RWPE2 (cell line): ENCODE data around the gene ARHGAP10.

Source experiments
- ATAC-seq: fragments of 200-7000 bp; cut with Tn5 transposase; 3 replicates; pipeline ENCODE4 v1.9.1; 2021; ENCODE audit warnings: low read depth
- DNase-seq: peaks from one replicate; pipeline ENCODE4 v3.0.0-alpha.2; 2020; ENCODE audit warnings: low spot score
- H3K27ac ChIP-seq: fragments of 450-650 bp; 2 replicates; pipeline ENCODE4 v1.5.1; 2017; ENCODE audit warnings: mild to moderate bottlenecking; ENCODE audit not compliant: poor library complexity, severe bottlenecking
- H3K27me3 ChIP-seq: fragments of 250-450 bp; sonication (Bioruptor Pico); 2 replicates; pipeline ENCODE4 v1.5.1; 2021; ENCODE audit warnings: mild to moderate bottlenecking, moderate library complexity; ENCODE audit not compliant: insufficient read depth, poor library complexity, severe bottlenecking
- H3K36me3 ChIP-seq: fragments of 250-450 bp; sonication (Bioruptor Pico); 2 replicates; pipeline ENCODE4 v1.5.1; 2020; ENCODE audit warnings: low read depth, mild to moderate bottlenecking, moderate library complexity
- H3K4me1 ChIP-seq: fragments of 250-450 bp; sonication (Bioruptor Pico); 2 replicates; pipeline ENCODE4 v1.5.1; 2021; ENCODE audit warnings: mild to moderate bottlenecking, moderate library complexity; ENCODE audit not compliant: insufficient read depth, poor library complexity, severe bottlenecking
- H3K4me3 ChIP-seq: fragments of 250-450 bp; sonication (Bioruptor Pico); 2 replicates; pipeline ENCODE4 v1.5.1; 2021; ENCODE audit warnings: mild to moderate bottlenecking, moderate library complexity; ENCODE audit not compliant: severe bottlenecking
- H3K9me3 ChIP-seq: fragments of 250-450 bp; sonication (Bioruptor Pico); 2 replicates; pipeline ENCODE4 v1.5.1; 2021; ENCODE audit warnings: mild to moderate bottlenecking, moderate library complexity; ENCODE audit not compliant: severe bottlenecking
- TF ChIP-seq, protein P1 (sequence below): fragments of 450-650 bp; IDR thresholded peaks from one replicate; pipeline ENCODE4 v1.5.1; 2017; ENCODE audit warnings: mild to moderate bottlenecking, moderate library complexity; ENCODE audit not compliant: poor library complexity, severe bottlenecking

ARHGAP10 gene

GRCh38 chr4:147732518-147733235 is 789 bp downstream of the ARHGAP10 start:
- ATAC-seq (peak; percentile 40), DNase-seq (no peak)
- TF ChIP-seq, protein P1, sequence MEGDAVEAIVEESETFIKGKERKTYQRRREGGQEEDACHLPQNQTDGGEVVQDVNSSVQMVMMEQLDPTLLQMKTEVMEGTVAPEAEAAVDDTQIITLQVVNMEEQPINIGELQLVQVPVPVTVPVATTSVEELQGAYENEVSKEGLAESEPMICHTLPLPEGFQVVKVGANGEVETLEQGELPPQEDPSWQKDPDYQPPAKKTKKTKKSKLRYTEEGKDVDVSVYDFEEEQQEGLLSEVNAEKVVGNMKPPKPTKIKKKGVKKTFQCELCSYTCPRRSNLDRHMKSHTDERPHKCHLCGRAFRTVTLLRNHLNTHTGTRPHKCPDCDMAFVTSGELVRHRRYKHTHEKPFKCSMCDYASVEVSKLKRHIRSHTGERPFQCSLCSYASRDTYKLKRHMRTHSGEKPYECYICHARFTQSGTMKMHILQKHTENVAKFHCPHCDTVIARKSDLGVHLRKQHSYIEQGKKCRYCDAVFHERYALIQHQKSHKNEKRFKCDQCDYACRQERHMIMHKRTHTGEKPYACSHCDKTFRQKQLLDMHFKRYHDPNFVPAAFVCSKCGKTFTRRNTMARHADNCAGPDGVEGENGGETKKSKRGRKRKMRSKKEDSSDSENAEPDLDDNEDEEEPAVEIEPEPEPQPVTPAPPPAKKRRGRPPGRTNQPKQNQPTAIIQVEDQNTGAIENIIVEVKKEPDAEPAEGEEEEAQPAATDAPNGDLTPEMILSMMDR, result no peak
- Histone ChIP-seq H3K4me3 (peak overlapping the region; percentile 53), H3K9me3 (no peaks in the 10 kb centered on the region), H3K4me1 (peaks cover 39% of the 10 kb centered on the region), H3K36me3 (no peaks in the 10 kb centered on the region), H3K27me3 (no peaks in the 10 kb centered on the region), H3K27ac (peak overlapping the region; percentile 83)

- H3K4me3 ChIP-seq, result peak overlapping the region; percentile 53
- DNase-seq (no peak), ATAC-seq (no peak)
- no peaks in the 10 kb centered on the region for H3K9me3 ChIP-seq
- H3K4me1 ChIP-seq, result peaks cover 35% of the 10 kb centered on the region
- no peaks in the 10 kb centered on the region for H3K36me3 ChIP-seq
- TF ChIP-seq, protein P1, result no peak
- no peaks in the 10 kb centered on the region for H3K27me3 ChIP-seq
- H3K27ac ChIP-seq, result peak overlapping the region; percentile 83
Measured at GRCh38 chr4:147733716-147734344, 1.9 kb downstream of the ARHGAP10 start.

- TF ChIP-seq, protein P1, result no peak
- no peak for DNase-seq
- H3K27me3 ChIP-seq, result no peaks in the 10 kb centered on the region
- H3K4me1 ChIP-seq, result peaks cover 35% of the 10 kb centered on the region
- no peak overlapping the region for H3K4me3 ChIP-seq
- no peaks in the 10 kb centered on the region for H3K36me3 ChIP-seq
- ATAC-seq, result no peak
- no peaks in the 10 kb centered on the region for H3K9me3 ChIP-seq
- H3K27ac ChIP-seq, result peak overlapping the region; percentile 83
Measured at GRCh38 chr4:147734496-147734895, 2.6 kb downstream of the ARHGAP10 start.

DNA sequence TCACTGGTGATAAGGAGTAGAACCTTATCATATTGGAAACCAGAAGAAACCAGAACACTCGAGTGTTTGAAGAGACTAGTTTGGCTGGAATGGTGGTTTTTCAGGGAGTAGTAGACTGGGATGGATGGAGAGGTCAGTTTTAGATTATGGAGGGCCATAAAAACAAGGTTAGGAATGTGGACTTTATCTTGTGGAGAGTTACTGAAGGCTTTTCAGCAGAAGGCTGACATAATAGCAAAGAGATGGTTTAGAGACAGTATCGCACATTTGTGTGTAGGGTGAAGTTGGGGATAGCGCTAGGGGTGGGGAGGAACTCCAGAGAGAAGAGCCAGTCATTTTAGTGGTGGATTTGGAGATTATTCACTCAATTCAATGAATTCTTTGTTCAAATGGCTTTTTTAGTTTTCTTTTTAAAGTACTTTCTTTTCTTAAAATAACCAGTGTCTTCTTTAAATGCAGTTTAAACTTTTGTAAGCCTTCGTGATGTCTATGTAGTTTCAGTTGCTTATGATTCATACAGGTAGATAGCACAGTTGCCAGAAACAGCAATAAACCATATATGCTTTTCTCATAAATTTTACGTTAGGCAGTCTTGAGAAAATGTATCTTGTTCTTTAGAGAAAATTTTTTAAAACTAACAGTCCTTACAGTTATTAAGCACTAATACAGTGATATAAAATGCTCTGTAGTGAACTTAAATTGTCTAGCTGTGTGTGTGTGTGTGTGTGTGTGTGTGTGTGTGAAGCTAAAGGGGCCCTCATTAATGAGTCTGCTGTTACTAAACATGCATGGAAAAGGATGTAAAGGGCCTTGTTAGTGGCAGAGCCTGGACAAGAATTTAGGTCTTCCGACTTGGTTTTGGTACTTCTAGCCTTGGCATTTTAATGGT is 3.8 kb downstream of the ARHGAP10 start:
- H3K36me3 ChIP-seq, result no peaks in the 10 kb centered on the region
- H3K4me1 ChIP-seq, result peaks cover 35% of the 10 kb centered on the region
- no peaks in the 10 kb centered on the region for H3K27me3 ChIP-seq
- no peaks in the 10 kb centered on the region for H3K9me3 ChIP-seq
- no peak overlapping the region for H3K4me3 ChIP-seq
- DNase-seq (no peak), ATAC-seq (no peak)
- peak overlapping the region; percentile 83 for H3K27ac ChIP-seq
- TF ChIP-seq, protein P1, result no peak
